ENCODE results near the gene SHC3.

The SHC3 gene

GRCh38 chr9:89154651-89155336, 23.8 kb downstream of the SHC3 start:
- DNase-seq, result peak in 1 of 51 donors; percentile 11

GRCh38 chr9:89154218-89154617, 24.4 kb downstream of the SHC3 start:
- no peak for DNase-seq

GRCh38 chr9:89153232-89154017, 25.2 kb downstream of the SHC3 start:
- DNase-seq, result peak in 2 of 51 donors; percentile 9 to 67

- no peak for DNase-seq
These were observed 28.9 kb downstream of the SHC3 start for GRCh38 chr9:89149726-89150125.

GRCh38 chr9:89145097-89145496, 33.5 kb downstream of the SHC3 start:
- no peak for DNase-seq

GRCh38 chr9:89144238-89144637, 34.4 kb downstream of the SHC3 start:
- no peak for DNase-seq

GRCh38 chr9:89143266-89143665, 35.4 kb downstream of the SHC3 start:
- DNase-seq, result no peak

GRCh38 chr9:89139455-89139854, 39.2 kb downstream of the SHC3 start:
- DNase-seq, result no peak

GRCh38 chr9:89138463-89139390, 39.9 kb downstream of the SHC3 start:
- DNase-seq, result no peak

- DNase-seq, result peak in 5 of 51 donors; percentile 2 to 31 (median 6)
These were observed 40.8 kb downstream of the SHC3 start for GRCh38 chr9:89137542-89138462.

GRCh38 chr9:89135591-89136166, 42.9 kb downstream of the SHC3 start:
- DNase-seq, result no peak

GRCh38 chr9:89134709-89135108, 43.9 kb downstream of the SHC3 start:
- DNase-seq, result no peak

- no peak for DNase-seq
These were observed 55.7 kb downstream of the SHC3 start for GRCh38 chr9:89122949-89123348.

- DNase-seq, result no peak
These were observed 57.9 kb downstream of the SHC3 start for GRCh38 chr9:89120704-89121103.

- DNase-seq, result no peak
These were observed 61.8 kb downstream of the SHC3 start for GRCh38 chr9:89116805-89117192.

- DNase-seq, result no peak
These were observed 62.4 kb downstream of the SHC3 start for GRCh38 chr9:89116064-89116804.

- DNase-seq, result no peak
These were observed 63.2 kb downstream of the SHC3 start for GRCh38 chr9:89115426-89115825.

- DNase-seq, result no peak
These were observed 63.9 kb downstream of the SHC3 start for GRCh38 chr9:89114741-89115140.

GRCh38 chr9:89113851-89114250, 64.8 kb downstream of the SHC3 start:
- DNase-seq, result no peak

GRCh38 chr9:89112243-89112642, 66.4 kb downstream of the SHC3 start:
- no peak for DNase-seq

Measured in hypothalamus (tissue), 51 donors.